B cell (primary cell): Measurements from ENCODE around the gene MYLK2.
"Not testable (repeated sequence)": the region's sequence is repeated elsewhere in the genome, so short reads cannot be mapped to it uniquely, and the experiment has no call there.

Source experiments
- CTCF ChIP-seq: fragments of 200-600 bp; IDR thresholded peaks from one replicate; pipeline ENCODE4 v1.8.0; 2022; ENCODE audit warnings: antibody characterized with exemption, mild to moderate bottlenecking
- EZH2 ChIP-seq: IDR thresholded peaks from 2 replicates; pipeline ENCODE4 v1.6.1; 2012; ENCODE audit warnings: borderline replicate concordance, low read depth, mild to moderate bottlenecking, moderate library complexity, low read length; ENCODE audit not compliant: insufficient read depth, poor library complexity, severe bottlenecking

- not testable (repeated sequence) for TF ChIP-seq CTCF, EZH2
Measured at GRCh38 chr20:31814142-31814541, 5.0 kb upstream of the MYLK2 start.
